Endothelial cell (in vitro differentiated cells): ENCODE results near the gene FLYWCH1. TPM values are rescaled to one million over a fixed set of nuclear protein-coding genes. Genes with fewer than 3 reads are reported as not detected.

ENCODE experiments used
- DNase-seq: peaks from one replicate; pipeline ENCODE4 v3.0.0; 2021; ENCODE audit warnings: low spot score
- H3K27ac Mint-ChIP-seq: one replicate; pipeline ENCODE4 v1.8.0; 2021; ENCODE audit warnings: mixed read lengths, inconsistent platforms; ENCODE audit not compliant: unreplicated experiment
- H3K27me3 Mint-ChIP-seq: one replicate; pipeline ENCODE4 v1.8.0; 2021; ENCODE audit warnings: mild to moderate bottlenecking, moderate library complexity, mixed read lengths, inconsistent platforms; ENCODE audit not compliant: unreplicated experiment
- H3K36me3 Mint-ChIP-seq: one replicate; pipeline ENCODE4 v1.8.0; 2021; ENCODE audit warnings: mild to moderate bottlenecking, low read depth, mixed read lengths, inconsistent platforms; ENCODE audit not compliant: unreplicated experiment
- H3K4me1 Mint-ChIP-seq: one replicate; pipeline ENCODE4 v1.8.0; 2021; ENCODE audit warnings: mild to moderate bottlenecking, mixed read lengths, inconsistent platforms; ENCODE audit not compliant: unreplicated experiment
- H3K4me3 Mint-ChIP-seq: one replicate; pipeline ENCODE4 v1.8.0; 2021; ENCODE audit warnings: mild to moderate bottlenecking, mixed read lengths, inconsistent platforms; ENCODE audit not compliant: unreplicated experiment
- H3K9me3 Mint-ChIP-seq: one replicate; pipeline ENCODE4 v1.8.0; 2021; ENCODE audit warnings: mixed read lengths, inconsistent platforms; ENCODE audit not compliant: unreplicated experiment
- CTCF ChIP-seq: fragments of 200-600 bp; sonication (generic); IDR thresholded peaks from one replicate; pipeline ENCODE4 v1.5.0; 2021; ENCODE audit warnings: antibody characterized with exemption; ENCODE audit not compliant: unreplicated experiment
- total RNA-seq: library from RNA; stranded (reverse); fragmentation: NEBNext Ultra II Directional; extraction: Animal tissue kit (Norgen Biotek cat#: 25700); gene quantifications from one replicate; pipeline ENCODE4 v1.2.1, GENCODE V29; 2021; ENCODE audit not compliant: unreplicated experiment

FLYWCH1 gene
- total RNA-seq, 1 donor from 2014 or later, result 50.8 TPM

- Mint-ChIP-seq H3K27me3 (peaks cover 15% of the 10 kb centered on the region), H3K4me1 (peaks cover 7% of the 10 kb centered on the region), H3K9me3 (no peaks in the 10 kb centered on the region), H3K27ac (no peak overlapping the region), H3K36me3 (no peaks in the 10 kb centered on the region), H3K4me3 (no peak overlapping the region)
- no peak for TF ChIP-seq CTCF
- DNase-seq, result no peak
Measured at GRCh38 chr16:2960183-2961010, 48.7 kb downstream of the FLYWCH1 start.

GRCh38 chr16:2962334-2963073, 50.8 kb downstream of the FLYWCH1 start:
- Mint-ChIP-seq H3K9me3 (no peaks in the 10 kb centered on the region), H3K4me1 (peaks cover 2% of the 10 kb centered on the region), H3K27ac (no peak overlapping the region), H3K27me3 (peaks cover 15% of the 10 kb centered on the region), H3K36me3 (no peaks in the 10 kb centered on the region), H3K4me3 (no peak overlapping the region)
- DNase-seq, result no peak
- TF ChIP-seq CTCF, result no peak

GRCh38 chr16:2963074-2963722, 51.5 kb downstream of the FLYWCH1 start:
- peaks cover 17% of the 10 kb centered on the region for H3K27me3 Mint-ChIP-seq
- H3K36me3 Mint-ChIP-seq, result peaks cover 2% of the 10 kb centered on the region
- H3K9me3 Mint-ChIP-seq, result no peaks in the 10 kb centered on the region
- no peak overlapping the region for H3K4me3 Mint-ChIP-seq
- H3K27ac Mint-ChIP-seq, result no peak overlapping the region
- DNase-seq, result no peak
- TF ChIP-seq CTCF, result no peak
- peaks cover 3% of the 10 kb centered on the region for H3K4me1 Mint-ChIP-seq

- no peak for TF ChIP-seq CTCF
- Mint-ChIP-seq H3K27ac (no peak within 1 kb of the TSS), H3K9me3 (no peaks in the 10 kb centered on the region), H3K36me3 (peaks cover 4% of the 10 kb centered on the region), H3K27me3 (peaks cover 24% of the 10 kb centered on the region), H3K4me1 (peaks cover 8% of the 10 kb centered on the region), H3K4me3 (peak within 1 kb of the TSS; percentile 51)
- no peak for DNase-seq
Measured at GRCh38 chr16:2963723-2964474, 52.2 kb downstream of the FLYWCH1 start, which contains the start of gene KREMEN2. KREMEN2 (plus strand) TSS chr16:2964275; CDS start chr16:2964521, 246 bp downstream.
